ENCODE data around the gene WSCD2. TPM values are rescaled to one million over a fixed set of nuclear protein-coding genes. Genes with fewer than 3 reads are reported as not detected.

The WSCD2 gene
- total RNA-seq, 2 experiments from 2014 or later, result not detected

DNA sequence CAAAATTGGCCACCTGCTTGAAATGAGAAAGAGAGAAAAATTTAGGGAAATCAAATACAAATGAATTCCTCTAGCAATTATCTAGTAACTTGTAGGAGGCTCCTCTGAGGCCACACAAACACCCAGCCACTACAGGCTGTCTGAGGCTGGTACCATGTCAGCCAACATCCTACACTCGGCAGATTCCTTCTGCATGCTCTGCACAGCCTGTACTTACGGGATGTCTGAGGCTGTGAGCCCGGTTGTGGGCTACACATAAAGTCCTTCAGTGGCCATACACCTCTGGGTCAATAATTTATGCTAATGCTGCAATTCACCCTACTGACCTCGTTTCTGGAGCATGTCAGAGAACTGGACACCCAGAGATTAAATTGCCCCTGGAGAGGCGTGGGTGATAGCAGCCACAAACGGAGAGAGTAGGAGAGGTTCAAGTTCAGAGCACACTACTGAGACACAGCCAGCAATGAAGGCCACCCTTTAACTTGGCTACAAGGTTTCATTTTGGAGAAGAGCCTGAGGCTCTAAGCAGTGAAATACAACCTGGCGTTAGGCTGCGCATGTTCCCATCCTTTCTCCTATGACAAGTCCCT, 28.9 kb downstream of the WSCD2 start:
- Mint-ChIP-seq H3K27ac (no peak overlapping the region), H3K4me1 (ENCODE audit: low read depth) (no peaks in the 10 kb centered on the region), H3K27me3 (peaks cover 5% of the 10 kb centered on the region), H3K4me3 (no peak overlapping the region), H3K9me3 (no peaks in the 10 kb centered on the region), H3K36me3 (no peaks in the 10 kb centered on the region)
- ChIA-PET POLR2A (no interaction called here), CTCF (no interaction called here)
- DNase-seq, result no peak
- intact Hi-C loops (cut with micrococcal nuclease), result no loop called here

DNA sequence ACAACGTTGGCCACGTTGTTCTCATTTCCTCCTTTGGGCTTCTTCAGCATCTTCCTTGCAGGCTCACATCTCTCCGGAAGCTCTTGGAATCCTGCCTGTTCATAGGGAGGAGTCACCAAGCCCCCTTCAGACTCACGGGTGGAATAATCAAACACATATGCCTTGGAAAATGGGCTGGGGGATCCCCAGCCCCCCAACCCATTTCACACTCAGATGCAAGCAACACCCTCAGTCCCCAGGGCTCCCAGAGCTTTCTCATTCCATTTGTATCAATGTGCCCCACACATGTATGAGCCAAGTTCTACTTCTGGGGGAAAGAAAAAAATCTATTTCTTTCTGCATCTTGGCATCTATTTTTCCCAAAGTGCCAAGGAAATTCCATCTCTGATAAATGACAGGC, 33.1 kb downstream of the WSCD2 start:
- CTCF ChIA-PET, result no interaction called here
- H3K4me1 Mint-ChIP-seq (ENCODE audit: low read depth), result no peaks in the 10 kb centered on the region
- intact Hi-C loops (cut with micrococcal nuclease), result no loop called here
- H3K27me3 Mint-ChIP-seq, result peaks cover 5% of the 10 kb centered on the region
- no peaks in the 10 kb centered on the region for H3K9me3 Mint-ChIP-seq
- POLR2A ChIA-PET, result no interaction called here
- H3K36me3 Mint-ChIP-seq, result no peaks in the 10 kb centered on the region
- no peak overlapping the region for H3K4me3 Mint-ChIP-seq
- DNase-seq, result no peak
- H3K27ac Mint-ChIP-seq, result no peak overlapping the region

DNA sequence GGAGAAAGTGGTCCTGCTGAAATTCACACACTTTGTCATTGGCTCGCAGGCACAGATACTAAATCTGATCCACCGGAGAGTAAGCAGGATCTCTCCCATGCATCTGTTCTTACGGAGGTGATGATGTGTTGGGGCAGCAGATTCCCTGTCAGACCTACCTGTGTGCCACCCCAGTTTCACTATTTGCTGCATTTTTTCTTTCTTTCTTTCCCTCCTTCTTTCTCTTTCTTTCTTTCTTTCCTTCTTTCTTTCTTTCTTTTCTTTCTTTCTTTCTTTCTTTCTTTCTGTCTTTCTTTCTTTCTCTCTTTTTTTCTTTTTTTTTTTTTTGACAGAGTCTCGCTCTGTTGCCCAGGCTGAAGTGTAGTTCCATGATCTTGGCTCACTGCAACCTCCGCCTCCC, 37.4 kb downstream of the WSCD2 start:
- Mint-ChIP-seq H3K36me3 (no peaks in the 10 kb centered on the region), H3K9me3 (no peaks in the 10 kb centered on the region), H3K27ac (no peak overlapping the region), H3K4me3 (no peak overlapping the region), H3K4me1 (ENCODE audit: low read depth) (no peaks in the 10 kb centered on the region), H3K27me3 (peaks cover 16% of the 10 kb centered on the region)
- CTCF ChIA-PET, result no interaction called here
- no peak for DNase-seq
- POLR2A ChIA-PET, result no interaction called here
- intact Hi-C loops (cut with micrococcal nuclease), result no loop called here

DNA sequence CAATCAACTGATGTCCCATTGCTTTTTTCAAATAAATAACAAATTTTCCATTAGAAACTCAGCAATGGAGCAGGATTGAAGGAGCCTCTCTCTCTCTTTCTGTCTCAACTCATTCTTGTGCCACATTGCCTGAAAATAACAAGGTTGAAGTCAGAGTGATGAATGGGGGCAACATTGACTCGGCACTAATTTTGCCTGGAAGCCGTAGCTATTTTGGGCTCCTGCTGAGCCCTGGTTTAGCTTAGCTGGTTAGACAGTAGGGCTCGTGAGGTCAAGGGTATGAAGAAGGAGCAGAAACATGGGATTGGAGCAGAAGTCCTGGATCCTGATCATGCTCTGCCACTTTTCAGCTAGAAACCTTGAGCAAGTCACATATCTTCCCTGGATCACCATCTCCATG, 38.9 kb downstream of the WSCD2 start:
- Mint-ChIP-seq H3K9me3 (no peaks in the 10 kb centered on the region), H3K4me1 (ENCODE audit: low read depth) (no peaks in the 10 kb centered on the region), H3K27me3 (peaks cover 16% of the 10 kb centered on the region), H3K4me3 (no peak overlapping the region), H3K36me3 (no peaks in the 10 kb centered on the region), H3K27ac (no peak overlapping the region)
- CTCF ChIA-PET, result no interaction called here
- DNase-seq, result no peak
- POLR2A ChIA-PET, result no interaction called here
- intact Hi-C loops (cut with micrococcal nuclease), result no loop called here

DNA sequence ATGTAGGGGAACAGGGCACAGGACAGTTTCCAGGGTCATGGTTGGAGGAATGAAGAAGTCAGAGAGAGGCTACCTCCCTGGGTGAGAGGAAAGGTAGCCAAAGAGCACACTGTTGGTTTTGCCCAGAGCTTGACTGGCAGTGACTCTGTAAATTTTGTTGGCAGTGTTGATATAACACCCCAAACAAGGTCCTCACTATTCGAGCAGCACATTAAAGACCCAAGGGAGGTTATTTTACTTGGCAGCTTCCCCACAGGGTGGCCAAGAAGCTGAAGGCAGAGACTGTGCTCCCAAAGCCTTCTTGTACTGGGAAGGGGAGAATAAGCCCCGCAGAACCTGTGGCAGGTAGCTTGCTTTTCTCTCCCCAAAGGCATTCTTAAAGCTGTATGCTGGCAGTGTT, 40.6 kb downstream of the WSCD2 start:
- CTCF ChIA-PET, result no interaction called here
- DNase-seq, result no peak
- no peaks in the 10 kb centered on the region for H3K9me3 Mint-ChIP-seq
- H3K36me3 Mint-ChIP-seq, result no peaks in the 10 kb centered on the region
- intact Hi-C loops (cut with micrococcal nuclease), result no loop called here
- no peaks in the 10 kb centered on the region for H3K4me1 Mint-ChIP-seq (ENCODE audit: low read depth)
- H3K4me3 Mint-ChIP-seq, result no peak overlapping the region
- POLR2A ChIA-PET, result no interaction called here
- peaks cover 16% of the 10 kb centered on the region for H3K27me3 Mint-ChIP-seq
- no peak overlapping the region for H3K27ac Mint-ChIP-seq

DNA sequence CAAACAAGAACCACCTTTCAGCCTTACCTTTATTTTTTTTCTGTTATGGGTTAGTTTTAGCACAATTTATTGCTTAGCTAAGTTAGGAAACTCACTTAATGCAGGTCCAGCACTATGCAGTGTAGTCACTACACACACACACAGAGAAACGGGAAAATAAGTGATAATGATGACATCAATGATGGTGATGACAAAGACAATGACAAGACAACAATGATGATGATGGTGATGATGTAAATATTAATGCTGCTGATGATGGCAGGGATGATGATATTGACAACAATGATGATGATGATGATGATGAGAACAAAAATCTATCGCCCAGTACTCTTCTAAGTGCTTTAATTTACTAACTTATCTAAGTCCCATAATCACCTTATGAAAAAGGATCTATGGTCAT, 41.1 kb downstream of the WSCD2 start:
- Mint-ChIP-seq H3K9me3 (no peaks in the 10 kb centered on the region), H3K4me3 (no peak overlapping the region), H3K36me3 (no peaks in the 10 kb centered on the region), H3K27ac (no peak overlapping the region), H3K27me3 (peaks cover 16% of the 10 kb centered on the region), H3K4me1 (ENCODE audit: low read depth) (no peaks in the 10 kb centered on the region)
- DNase-seq, result no peak
- intact Hi-C loops (cut with micrococcal nuclease), result no loop called here
- ChIA-PET POLR2A (no interaction called here), CTCF (no interaction called here)

DNA sequence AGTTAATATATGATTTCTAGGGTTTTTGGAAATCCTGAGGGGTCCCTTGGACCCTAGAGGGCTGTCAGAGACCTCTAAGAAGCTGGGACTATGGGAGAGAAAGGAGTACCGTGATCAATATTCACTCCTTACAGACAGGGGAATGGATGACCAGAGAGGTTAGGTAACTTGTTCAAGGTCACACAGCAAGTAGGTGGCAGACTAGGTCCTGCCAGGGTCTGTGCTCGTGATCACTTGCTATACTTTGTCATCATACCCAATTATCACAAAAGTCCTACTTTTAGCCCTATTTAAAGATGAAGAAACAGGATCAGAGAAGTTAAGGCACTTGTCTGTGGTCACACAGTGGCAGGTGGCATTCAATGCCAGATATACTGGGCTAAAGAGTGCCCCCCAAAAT, 42.9 kb downstream of the WSCD2 start:
- DNase-seq, result no peak
- Mint-ChIP-seq H3K27ac (no peak overlapping the region), H3K4me1 (ENCODE audit: low read depth) (no peaks in the 10 kb centered on the region), H3K27me3 (peaks cover 16% of the 10 kb centered on the region), H3K4me3 (no peak overlapping the region), H3K36me3 (no peaks in the 10 kb centered on the region), H3K9me3 (no peaks in the 10 kb centered on the region)
- POLR2A ChIA-PET, result no interaction called here
- CTCF ChIA-PET, result no interaction called here
- intact Hi-C loops (cut with micrococcal nuclease), result no loop called here

DNA sequence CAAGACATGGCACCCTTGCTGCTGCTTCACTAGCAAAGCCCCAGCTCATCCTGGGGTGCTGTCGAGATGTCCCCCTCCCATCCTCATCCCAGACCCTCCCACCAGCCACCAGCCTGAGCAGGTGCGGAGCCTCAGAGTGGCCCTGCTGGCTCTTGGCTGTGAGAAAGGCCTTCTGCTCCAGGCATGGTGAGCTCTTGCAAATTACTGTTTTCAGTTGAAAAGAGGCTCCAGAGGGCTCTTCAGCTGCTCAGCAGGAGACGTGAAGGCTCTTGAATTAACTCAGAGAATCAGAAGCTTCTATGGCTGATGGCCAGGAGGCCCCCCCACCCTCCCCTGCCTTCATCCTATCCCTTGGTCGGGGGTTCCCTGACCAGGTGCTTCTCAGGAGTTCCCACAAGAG, 44.1 kb downstream of the WSCD2 start:
- peaks cover 13% of the 10 kb centered on the region for H3K27me3 Mint-ChIP-seq
- CTCF ChIA-PET, result interaction anchor here (1.0 kb wide), 1 partner anchor 21 kb away, joined by 3 read pairs; no protein-coding TSS in a partner anchor
- H3K4me1 Mint-ChIP-seq (ENCODE audit: low read depth), result no peaks in the 10 kb centered on the region

DNA sequence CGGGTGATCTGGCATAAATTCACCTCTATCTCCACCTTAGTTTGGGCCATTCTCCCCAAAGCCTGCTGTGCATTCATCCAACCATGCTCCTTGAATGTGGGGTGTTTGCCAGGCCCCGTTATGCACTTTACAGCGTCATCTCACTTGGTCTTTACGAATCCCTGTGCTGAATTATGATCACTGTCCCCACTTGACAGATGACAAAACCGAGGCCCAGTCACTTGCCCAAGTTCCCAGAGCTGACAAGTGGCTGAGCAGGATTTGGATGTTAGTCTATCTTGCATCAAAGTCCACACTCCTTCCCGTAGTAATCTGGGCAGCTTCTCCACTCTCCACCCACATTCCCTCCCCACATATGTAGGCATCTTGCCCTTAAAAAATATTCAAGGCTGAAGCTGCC, 44.8 kb downstream of the WSCD2 start:
- H3K4me1 Mint-ChIP-seq (ENCODE audit: low read depth), result no peaks in the 10 kb centered on the region
- H3K27me3 Mint-ChIP-seq, result peaks cover 12% of the 10 kb centered on the region
- H3K9me3 Mint-ChIP-seq, result no peaks in the 10 kb centered on the region
- POLR2A ChIA-PET, result no interaction called here
- no peak overlapping the region for H3K27ac Mint-ChIP-seq
- no peak overlapping the region for H3K4me3 Mint-ChIP-seq
- DNase-seq, result no peak
- CTCF ChIA-PET, result no interaction called here
- intact Hi-C loops (cut with micrococcal nuclease), result no loop called here
- H3K36me3 Mint-ChIP-seq, result no peaks in the 10 kb centered on the region

More for the DNA sequence above, 44.1 kb downstream of the WSCD2 start:
- intact Hi-C loops (cut with micrococcal nuclease), result no loop called here
- POLR2A ChIA-PET, result no interaction called here
- H3K27ac Mint-ChIP-seq, result no peak overlapping the region
- no peak overlapping the region for H3K4me3 Mint-ChIP-seq
- DNase-seq, result no peak
- no peaks in the 10 kb centered on the region for H3K36me3 Mint-ChIP-seq
- no peaks in the 10 kb centered on the region for H3K9me3 Mint-ChIP-seq

DNA sequence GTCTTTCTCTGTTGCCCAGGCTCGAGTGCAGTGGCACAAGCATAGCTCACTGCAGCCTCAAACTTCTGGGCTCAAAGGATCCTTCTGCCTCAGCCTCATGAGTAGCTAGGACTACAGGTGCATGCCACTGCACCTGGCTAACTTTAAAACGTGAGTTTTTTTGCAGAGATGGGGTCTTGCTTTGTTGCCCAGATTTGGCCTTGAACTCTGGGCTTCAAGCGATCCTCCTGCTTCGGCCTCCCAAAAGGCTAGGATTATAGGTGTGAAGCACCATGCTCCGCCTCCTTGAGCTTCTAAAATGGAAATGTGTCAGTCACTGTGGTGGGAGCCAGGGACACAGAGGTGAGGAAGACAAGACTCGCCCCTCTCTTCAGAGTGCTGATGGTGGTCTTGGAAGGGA, 45.6 kb downstream of the WSCD2 start:
- H3K4me1 Mint-ChIP-seq (ENCODE audit: low read depth), result no peaks in the 10 kb centered on the region
- DNase-seq, result no peak
- intact Hi-C loops (cut with micrococcal nuclease), result no loop called here
- H3K4me3 Mint-ChIP-seq, result no peak overlapping the region
- no peak overlapping the region for H3K27ac Mint-ChIP-seq
- ChIA-PET POLR2A (interaction anchor here (0.6 kb wide), 1 partner anchor 395 kb away, joined by 3 read pairs; no protein-coding TSS in a partner anchor), CTCF (no interaction called here)
- H3K36me3 Mint-ChIP-seq, result no peaks in the 10 kb centered on the region
- no peaks in the 10 kb centered on the region for H3K9me3 Mint-ChIP-seq
- peaks cover 7% of the 10 kb centered on the region for H3K27me3 Mint-ChIP-seq

DNA sequence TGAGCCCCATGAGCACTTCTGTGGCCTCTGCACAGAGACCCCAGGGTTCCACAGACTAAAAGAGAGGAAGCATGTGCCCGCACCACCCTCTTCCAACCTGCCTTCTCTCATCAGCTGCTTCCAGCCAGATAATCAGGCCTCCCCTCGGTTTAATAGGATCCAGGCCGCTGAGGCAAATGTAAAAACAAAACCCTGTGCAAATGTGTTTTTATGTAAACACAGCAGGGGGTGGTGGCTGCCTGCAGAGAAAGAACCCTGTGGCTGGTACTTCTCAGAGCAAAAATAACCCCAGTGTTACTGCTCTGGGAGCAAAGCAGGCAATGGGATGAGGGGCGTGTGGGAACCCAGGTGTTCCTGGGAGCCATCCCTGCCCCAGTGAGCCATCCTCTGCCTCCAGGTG, 46.2 kb downstream of the WSCD2 start:
- Mint-ChIP-seq H3K27me3 (peaks cover 3% of the 10 kb centered on the region), H3K36me3 (no peaks in the 10 kb centered on the region), H3K27ac (no peak overlapping the region), H3K4me1 (ENCODE audit: low read depth) (no peaks in the 10 kb centered on the region), H3K9me3 (no peaks in the 10 kb centered on the region), H3K4me3 (no peak overlapping the region)
- ChIA-PET CTCF (no interaction called here), POLR2A (no interaction called here)
- no peak for DNase-seq
- intact Hi-C loops (cut with micrococcal nuclease), result no loop called here

DNA sequence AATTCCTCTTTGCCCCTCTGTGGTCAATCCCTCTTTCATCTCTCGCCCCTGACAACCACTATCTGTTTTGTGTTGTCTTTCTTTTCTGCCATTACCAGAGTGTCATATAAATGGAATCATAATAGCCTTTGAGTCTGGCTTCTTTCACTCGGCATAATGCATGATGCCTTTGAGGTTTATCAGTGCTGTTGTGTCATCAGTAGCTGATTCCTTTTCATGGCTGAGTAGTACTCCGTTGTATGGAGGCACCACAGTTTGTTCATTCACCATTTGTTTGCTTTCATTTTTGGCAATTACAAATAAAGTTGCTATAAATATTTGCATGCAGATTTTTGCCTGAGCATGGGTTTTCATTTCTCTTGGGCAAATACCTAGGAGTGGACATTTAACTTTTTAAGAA, 47.2 kb downstream of the WSCD2 start:
- H3K27me3 Mint-ChIP-seq, result no peaks in the 10 kb centered on the region
- H3K27ac Mint-ChIP-seq, result no peak overlapping the region
- H3K36me3 Mint-ChIP-seq, result no peaks in the 10 kb centered on the region
- POLR2A ChIA-PET, result no interaction called here
- intact Hi-C loops (cut with micrococcal nuclease), result no loop called here
- DNase-seq, result no peak
- no peak overlapping the region for H3K4me3 Mint-ChIP-seq
- no peaks in the 10 kb centered on the region for H3K9me3 Mint-ChIP-seq
- CTCF ChIA-PET, result no interaction called here
- no peaks in the 10 kb centered on the region for H3K4me1 Mint-ChIP-seq (ENCODE audit: low read depth)

DNA sequence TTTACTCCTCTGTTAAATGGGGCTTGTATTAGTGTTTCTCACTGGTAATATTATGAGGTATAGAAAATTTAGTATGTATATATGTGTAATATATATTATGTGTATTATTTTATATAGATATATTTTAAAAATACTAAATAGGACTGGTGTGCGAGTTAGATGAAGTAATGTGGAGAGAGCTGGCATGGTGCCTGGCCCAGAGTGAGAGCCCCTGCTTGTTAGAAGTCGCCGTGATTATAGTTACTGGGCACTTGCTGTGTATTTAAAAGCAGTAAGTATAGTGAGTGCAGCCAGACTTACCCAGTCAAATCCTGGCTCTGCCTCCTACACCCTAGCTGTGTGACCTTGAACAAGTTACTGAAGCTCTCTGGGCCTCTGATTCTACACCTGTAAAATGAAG, 48.0 kb downstream of the WSCD2 start:
- no peaks in the 10 kb centered on the region for H3K4me1 Mint-ChIP-seq (ENCODE audit: low read depth)
- ChIA-PET CTCF (no interaction called here), POLR2A (no interaction called here)
- H3K27me3 Mint-ChIP-seq, result no peaks in the 10 kb centered on the region
- H3K4me3 Mint-ChIP-seq, result no peak overlapping the region
- DNase-seq, result no peak
- no peaks in the 10 kb centered on the region for H3K36me3 Mint-ChIP-seq
- intact Hi-C loops (cut with micrococcal nuclease), result no loop called here
- H3K27ac Mint-ChIP-seq, result no peak overlapping the region
- H3K9me3 Mint-ChIP-seq, result no peaks in the 10 kb centered on the region

DNA sequence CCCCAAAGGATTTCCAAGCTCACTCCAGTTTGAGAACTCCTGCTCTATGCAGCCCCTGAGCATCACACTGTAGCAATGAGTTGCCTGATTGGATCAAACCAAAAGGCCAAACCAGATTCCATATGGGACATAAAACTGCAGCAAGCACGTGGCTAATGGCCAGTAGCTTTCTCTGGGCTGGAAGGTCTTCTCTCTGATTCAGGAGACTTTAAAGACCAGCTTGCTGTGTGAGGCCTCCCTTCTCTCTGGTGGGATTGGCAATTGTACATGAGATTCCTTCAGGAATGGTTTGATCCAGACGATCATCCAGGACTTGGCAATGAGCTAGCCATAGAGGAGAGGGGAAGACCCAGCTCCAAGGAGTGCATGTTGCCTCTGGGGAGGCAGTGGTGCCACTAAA, 50.2 kb downstream of the WSCD2 start:
- no peak overlapping the region for H3K27ac Mint-ChIP-seq
- ChIA-PET CTCF (no interaction called here), POLR2A (no interaction called here)
- no peaks in the 10 kb centered on the region for H3K9me3 Mint-ChIP-seq
- DNase-seq, result no peak
- no peaks in the 10 kb centered on the region for H3K36me3 Mint-ChIP-seq
- no peak overlapping the region for H3K4me3 Mint-ChIP-seq
- no peaks in the 10 kb centered on the region for H3K27me3 Mint-ChIP-seq
- H3K4me1 Mint-ChIP-seq (ENCODE audit: low read depth), result no peaks in the 10 kb centered on the region
- intact Hi-C loops (cut with micrococcal nuclease), result no loop called here

Measured in activated CD4-positive, alpha-beta memory T cell treated with anti-CD3 and anti-CD28 coated beads for 36 hours (primary cell).